ENCODE measurements around the gene MT1H.
A peak's percentile ranks its signal among the peaks of the same experiment; 100 is the strongest.
"Not testable (repeated sequence)": the region's sequence is repeated elsewhere in the genome, so short reads cannot be mapped to it uniquely, and the experiment has no call there.

Gene MT1H

DNA sequence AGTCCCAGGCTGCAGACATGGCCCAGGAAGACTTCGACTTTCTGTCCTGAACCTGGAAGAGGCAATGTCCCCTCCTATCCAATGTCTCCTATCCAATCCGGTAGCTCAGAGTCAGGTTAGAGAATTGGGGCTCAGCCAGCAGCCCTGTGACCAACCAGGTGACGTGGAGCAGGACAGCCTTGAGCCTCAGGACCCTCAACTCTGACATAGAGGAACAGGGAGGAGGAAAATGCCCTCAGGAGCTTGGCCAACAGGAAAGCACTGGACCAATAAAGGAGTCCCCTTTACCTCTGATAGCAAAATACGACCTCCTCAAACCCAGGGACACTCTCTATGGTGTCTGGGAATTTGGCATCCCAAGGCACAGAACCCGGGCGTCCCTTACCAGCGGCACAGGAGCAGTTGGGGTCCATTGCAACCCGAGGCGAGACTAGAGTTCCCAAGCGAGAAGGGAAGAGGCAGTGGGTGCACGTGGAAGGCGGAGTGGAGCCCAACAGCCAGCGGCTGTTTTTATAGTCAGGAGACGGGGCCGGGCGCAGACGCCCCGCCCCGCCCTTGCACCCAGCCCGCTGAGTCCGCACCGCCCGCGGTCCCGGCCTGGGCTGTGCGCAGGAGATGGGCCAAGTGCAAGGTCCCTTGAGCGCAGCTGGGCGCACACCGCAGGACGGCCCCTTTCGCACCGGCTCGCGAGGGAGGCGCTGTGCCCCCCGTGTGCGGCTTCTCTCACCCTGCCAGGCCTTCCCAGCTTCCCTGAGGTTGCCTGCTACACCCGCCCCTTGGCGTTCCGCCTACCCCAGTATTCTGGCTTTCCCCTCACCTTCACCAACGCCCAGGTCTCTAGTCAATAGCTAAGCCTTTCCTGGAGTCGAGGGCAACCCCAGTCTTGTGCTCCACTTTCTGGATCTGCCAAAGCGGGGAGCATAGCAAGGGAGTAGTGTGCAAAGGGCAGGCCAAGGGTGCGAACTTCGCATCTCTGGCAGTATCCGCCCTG is 1.7 kb upstream of the MT1H start, which contains the start of gene MT1G:
TSS of gene MT1G (minus strand) at position 485 of the 991 bp plus-strand sequence. CDS start at position 413, 72 bp downstream.
- H3K36me3 Mint-ChIP-seq = peaks cover 12% of the 10 kb centered on the region
- peaks cover 24% of the 10 kb centered on the region for H3K4me1 Mint-ChIP-seq (ENCODE audit: low read depth)
- peaks cover 23% of the 10 kb centered on the region for H3K27me3 Mint-ChIP-seq
- peak within 1 kb of the TSS; percentile 63 for H3K4me3 Mint-ChIP-seq
- no peak within 1 kb of the TSS for H3K27ac Mint-ChIP-seq
- H3K9me3 Mint-ChIP-seq (ENCODE audit: low read depth) = no peaks in the 10 kb centered on the region

DNA sequence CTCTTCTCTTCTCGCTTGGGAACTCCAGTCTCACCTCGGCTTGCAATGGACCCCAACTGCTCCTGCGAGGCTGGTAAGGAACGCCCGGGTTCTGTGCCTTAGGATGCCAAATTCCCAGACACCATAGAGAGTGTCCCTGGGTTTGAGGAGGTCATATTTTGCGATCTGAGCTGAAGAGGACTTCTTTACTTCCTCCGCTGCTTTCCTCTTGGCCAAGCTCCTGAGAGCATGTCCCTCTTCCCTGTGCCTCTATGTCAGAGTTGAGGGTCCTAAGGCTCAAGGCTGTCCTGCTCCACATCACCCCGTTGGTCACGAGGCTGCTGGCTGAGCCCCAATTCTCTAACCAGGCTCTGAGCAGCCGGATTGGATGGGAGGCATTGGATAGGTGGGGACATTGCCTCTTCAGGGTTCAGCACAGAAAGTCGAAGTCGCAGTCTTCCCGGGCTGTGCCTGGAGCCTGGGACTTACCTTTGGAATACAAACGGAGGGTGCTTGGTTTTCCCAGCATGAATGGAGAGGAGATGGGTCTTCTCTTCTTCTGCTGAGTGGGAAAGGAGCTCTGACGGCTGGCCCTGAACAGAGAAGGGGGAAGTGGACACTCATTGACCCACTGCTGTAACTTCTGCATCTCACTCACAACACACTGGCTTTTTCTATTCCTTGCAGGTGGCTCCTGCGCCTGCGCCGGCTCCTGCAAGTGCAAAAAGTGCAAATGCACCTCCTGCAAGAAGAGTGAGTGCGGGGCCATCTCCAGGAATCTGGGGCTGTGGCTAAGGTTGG is 416 bp downstream of the MT1H start:
- H3K9me3 Mint-ChIP-seq (ENCODE audit: low read depth) = no peaks in the 10 kb centered on the region
- H3K36me3 Mint-ChIP-seq = peaks cover 12% of the 10 kb centered on the region
- no peak overlapping the region for H3K27ac Mint-ChIP-seq
- H3K4me3 Mint-ChIP-seq = peak overlapping the region; percentile 20
- peaks cover 23% of the 10 kb centered on the region for H3K27me3 Mint-ChIP-seq
- H3K4me1 Mint-ChIP-seq (ENCODE audit: low read depth) = peaks cover 25% of the 10 kb centered on the region

DNA sequence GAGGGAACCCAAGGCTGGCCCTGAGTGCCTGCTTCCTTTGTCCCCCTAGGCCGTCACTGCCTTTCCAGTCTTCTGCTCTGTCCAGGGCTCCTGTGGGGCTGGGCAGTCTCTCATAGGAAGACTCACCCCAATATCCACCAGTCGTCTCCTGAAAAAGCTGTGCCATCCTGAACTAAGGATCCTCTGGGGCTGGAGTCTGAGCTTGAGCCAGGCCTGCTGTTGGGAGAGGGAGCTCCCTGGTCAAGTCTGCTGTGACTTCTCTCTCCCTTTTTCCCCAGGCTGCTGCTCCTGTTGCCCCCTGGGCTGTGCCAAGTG is 963 bp downstream of the MT1H start:
- Mint-ChIP-seq H3K27me3 (peaks cover 20% of the 10 kb centered on the region), H3K36me3 (peaks cover 9% of the 10 kb centered on the region), H3K27ac (no peak overlapping the region), H3K4me3 (no peak overlapping the region), H3K9me3 (ENCODE audit: low read depth) (no peaks in the 10 kb centered on the region), H3K4me1 (ENCODE audit: low read depth) (peaks cover 29% of the 10 kb centered on the region)

- Mint-ChIP-seq H3K27me3 (peaks cover 19% of the 10 kb centered on the region), H3K4me1 (ENCODE audit: low read depth) (peaks cover 35% of the 10 kb centered on the region)
- H3K36me3 Mint-ChIP-seq; H3K9me3 Mint-ChIP-seq (ENCODE audit: low read depth); H3K4me3 Mint-ChIP-seq; H3K27ac Mint-ChIP-seq: not testable (repeated sequence)
These were observed 2.1 kb downstream of the MT1H start for GRCh38 chr16:56671691-56672090.

DNA sequence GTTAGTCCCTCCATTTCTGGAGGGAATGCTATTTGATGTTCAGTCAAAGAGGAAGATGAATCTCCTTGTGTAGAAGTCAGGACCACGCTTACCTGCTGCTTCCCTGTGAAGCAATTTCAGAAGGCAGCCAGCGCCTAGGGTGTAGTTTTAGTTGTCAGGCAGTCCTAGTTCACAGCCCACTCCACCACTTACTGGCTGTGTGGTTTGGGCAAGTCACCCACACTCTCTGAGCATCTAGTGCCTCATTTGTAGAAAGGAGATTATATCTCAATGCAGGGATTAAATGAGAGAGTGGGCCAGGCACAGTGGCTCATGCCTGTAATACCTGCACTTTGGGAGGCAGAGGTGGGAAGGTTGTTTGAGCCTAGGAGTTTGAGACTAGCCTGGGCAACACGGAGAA is 2.6 kb downstream of the MT1H start:
- H3K4me1 Mint-ChIP-seq (ENCODE audit: low read depth) = peaks cover 35% of the 10 kb centered on the region
- H3K4me3 Mint-ChIP-seq; H3K36me3 Mint-ChIP-seq; H3K9me3 Mint-ChIP-seq (ENCODE audit: low read depth); H3K27ac Mint-ChIP-seq: not testable (repeated sequence)
- H3K27me3 Mint-ChIP-seq = peaks cover 19% of the 10 kb centered on the region

- peaks cover 19% of the 10 kb centered on the region for H3K27me3 Mint-ChIP-seq
- H3K9me3 Mint-ChIP-seq (ENCODE audit: low read depth) = no peaks in the 10 kb centered on the region
- no peak overlapping the region for H3K4me3 Mint-ChIP-seq
- H3K27ac Mint-ChIP-seq = no peak overlapping the region
- H3K36me3 Mint-ChIP-seq = peaks cover 6% of the 10 kb centered on the region
- H3K4me1 Mint-ChIP-seq (ENCODE audit: low read depth) = peaks cover 31% of the 10 kb centered on the region
These were observed 3.3 kb downstream of the MT1H start for GRCh38 chr16:56672761-56673536.

GRCh38 chr16:56673921-56674320 is 4.3 kb downstream of the MT1H start:
- Mint-ChIP-seq H3K4me3 (no peak overlapping the region), H3K27me3 (peaks cover 11% of the 10 kb centered on the region), H3K9me3 (ENCODE audit: low read depth) (no peaks in the 10 kb centered on the region), H3K4me1 (ENCODE audit: low read depth) (peaks cover 24% of the 10 kb centered on the region), H3K36me3 (peaks cover 4% of the 10 kb centered on the region), H3K27ac (no peak overlapping the region)

DNA sequence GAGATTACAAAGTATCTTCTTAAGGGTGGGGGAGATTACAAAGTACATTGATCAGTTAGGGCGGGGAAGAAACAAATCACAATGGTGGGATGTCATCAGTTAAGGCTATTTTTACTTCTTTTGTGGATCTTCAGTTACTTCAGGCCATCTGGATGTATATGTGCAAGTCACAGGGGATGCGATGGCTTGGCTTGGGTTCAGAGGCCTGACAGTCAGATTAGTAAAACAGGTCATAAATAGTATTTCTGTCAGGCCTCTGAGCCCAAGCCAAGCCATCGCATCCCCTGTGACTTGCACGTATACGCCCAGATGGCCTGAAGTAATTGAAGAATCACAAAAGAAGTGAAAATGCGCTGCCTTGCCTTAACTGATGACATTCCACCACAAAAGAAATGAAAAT is 5.0 kb downstream of the MT1H start:
- Mint-ChIP-seq H3K4me3 (peak overlapping the region; percentile 81), H3K4me1 (ENCODE audit: low read depth) (peaks cover 19% of the 10 kb centered on the region)
- not testable (repeated sequence) for H3K9me3 Mint-ChIP-seq (ENCODE audit: low read depth); H3K27me3 Mint-ChIP-seq; H3K36me3 Mint-ChIP-seq; H3K27ac Mint-ChIP-seq

DNA sequence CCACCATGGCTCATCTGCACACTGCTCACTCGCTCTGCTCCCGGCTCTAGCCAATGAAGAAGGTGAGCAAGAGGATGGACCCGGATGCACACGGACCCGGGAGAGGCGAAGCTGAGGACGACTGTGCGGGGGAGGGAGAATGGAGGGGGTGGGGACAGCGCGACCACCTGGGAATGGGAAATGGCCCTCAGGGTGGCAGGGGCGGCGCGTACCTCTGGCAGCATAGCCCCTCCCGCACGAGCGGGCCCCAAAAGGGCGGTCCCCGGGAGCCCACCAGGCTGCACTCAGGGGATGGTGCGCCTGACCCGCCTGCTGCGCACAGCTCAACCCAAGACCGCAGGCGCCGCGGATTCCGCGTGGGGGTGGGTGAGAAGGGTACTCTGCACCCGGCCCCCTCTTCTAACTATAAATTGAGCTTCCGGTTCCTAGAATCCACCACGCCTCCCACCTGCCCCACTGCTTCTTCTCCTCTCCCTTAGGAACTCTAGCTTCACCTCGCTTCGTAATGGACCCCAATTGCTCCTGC is 6.1 kb downstream of the MT1H start:
- H3K27ac Mint-ChIP-seq = peak overlapping the region; percentile 16
- peaks cover 16% of the 10 kb centered on the region for H3K4me1 Mint-ChIP-seq (ENCODE audit: low read depth)
- no peaks in the 10 kb centered on the region for H3K9me3 Mint-ChIP-seq (ENCODE audit: low read depth)
- H3K27me3 Mint-ChIP-seq = peaks cover 4% of the 10 kb centered on the region
- peaks cover 2% of the 10 kb centered on the region for H3K36me3 Mint-ChIP-seq
- peak overlapping the region; percentile 81 for H3K4me3 Mint-ChIP-seq

DNA sequence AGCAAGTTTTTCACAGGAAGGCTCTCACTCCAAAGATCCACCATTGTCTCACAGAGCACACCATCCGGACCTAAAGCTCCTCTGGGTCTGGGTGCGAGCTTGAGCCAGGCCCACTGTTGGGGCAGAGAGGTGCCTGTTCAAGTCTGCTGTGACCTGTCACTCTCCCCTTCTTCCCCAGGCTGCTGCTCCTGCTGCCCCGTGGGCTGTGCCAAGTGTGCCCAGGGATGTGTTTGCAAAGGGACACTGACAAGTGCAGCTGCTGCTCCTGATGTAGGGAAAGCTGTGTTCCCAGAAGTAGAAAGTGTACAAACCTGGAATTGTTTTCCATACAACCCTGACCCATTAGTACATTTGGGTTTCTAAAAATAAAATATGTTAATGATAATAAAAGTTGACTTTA is 7.9 kb downstream of the MT1H start:
- Mint-ChIP-seq H3K27ac (no peak overlapping the region), H3K4me3 (no peak overlapping the region), H3K27me3 (no peaks in the 10 kb centered on the region), H3K36me3 (no peaks in the 10 kb centered on the region), H3K9me3 (ENCODE audit: low read depth) (no peaks in the 10 kb centered on the region), H3K4me1 (ENCODE audit: low read depth) (peaks cover 21% of the 10 kb centered on the region)

- H3K27ac Mint-ChIP-seq = no peak overlapping the region
- no peaks in the 10 kb centered on the region for H3K27me3 Mint-ChIP-seq
- peaks cover 2% of the 10 kb centered on the region for H3K36me3 Mint-ChIP-seq
- no peak overlapping the region for H3K4me3 Mint-ChIP-seq
- peaks cover 32% of the 10 kb centered on the region for H3K4me1 Mint-ChIP-seq (ENCODE audit: low read depth)
- no peaks in the 10 kb centered on the region for H3K9me3 Mint-ChIP-seq (ENCODE audit: low read depth)
These were observed 9.6 kb downstream of the MT1H start for GRCh38 chr16:56679078-56679730.

GRCh38 chr16:56679818-56680217 is 10.2 kb downstream of the MT1H start:
- no peak overlapping the region for H3K4me3 Mint-ChIP-seq
- H3K27ac Mint-ChIP-seq = no peak overlapping the region
- peaks cover 2% of the 10 kb centered on the region for H3K36me3 Mint-ChIP-seq
- H3K27me3 Mint-ChIP-seq = no peaks in the 10 kb centered on the region
- H3K4me1 Mint-ChIP-seq (ENCODE audit: low read depth) = peaks cover 29% of the 10 kb centered on the region
- H3K9me3 Mint-ChIP-seq (ENCODE audit: low read depth) = no peaks in the 10 kb centered on the region

DNA sequence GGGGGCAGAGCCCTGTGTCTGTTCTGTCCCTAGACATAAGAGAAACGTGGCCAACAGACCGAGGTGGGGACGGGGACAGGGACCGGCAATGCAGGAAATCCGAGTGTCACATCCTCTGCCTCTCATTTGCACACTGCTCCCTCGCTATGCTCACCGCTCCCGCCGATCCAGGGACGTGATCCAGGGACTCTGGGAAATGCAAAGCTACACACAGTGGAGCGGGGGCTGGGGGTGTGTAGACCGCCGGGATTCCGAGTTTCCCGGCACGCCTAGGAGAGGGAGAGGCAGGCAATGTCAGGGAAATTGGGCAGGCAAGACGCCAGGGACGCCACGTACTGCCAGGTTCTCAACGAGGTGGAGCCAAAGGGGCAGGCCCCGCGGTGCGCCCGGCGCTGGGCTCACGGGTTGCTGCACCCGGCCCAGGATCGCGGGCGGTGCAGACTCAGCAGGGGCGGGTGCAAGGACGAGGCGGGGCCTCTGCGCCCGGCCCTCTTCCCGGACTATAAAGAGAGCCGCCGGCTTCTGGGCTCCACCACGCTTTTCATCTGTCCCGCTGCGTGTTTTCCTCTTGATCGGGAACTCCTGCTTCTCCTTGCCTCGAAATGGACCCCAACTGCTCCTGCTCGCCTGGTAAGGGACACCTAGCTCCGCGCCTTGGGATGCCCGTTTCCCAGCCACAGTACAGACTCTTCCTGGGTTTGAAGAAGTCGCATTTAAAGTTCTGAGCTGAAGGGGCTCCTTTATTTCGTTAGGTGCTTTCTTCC is 12.5 kb downstream of the MT1H start, which contains the start of gene MT1X:
TSS of gene MT1X (plus strand) at position 532 of the 764 bp plus-strand sequence. CDS start at position 603, 71 bp downstream.
- Mint-ChIP-seq H3K27ac (peak within 1 kb of the TSS; percentile 96), H3K27me3 (no peaks in the 10 kb centered on the region), H3K4me1 (ENCODE audit: low read depth) (peaks cover 20% of the 10 kb centered on the region), H3K4me3 (peak within 1 kb of the TSS; percentile 94), H3K36me3 (peaks cover 5% of the 10 kb centered on the region), H3K9me3 (ENCODE audit: low read depth) (no peaks in the 10 kb centered on the region)

All from activated naive CD8-positive, alpha-beta T cell (primary cell).